Endometrial microvascular endothelial cells (primary cell): ENCODE measurements around the gene ZFYVE9. TPM values are rescaled to one million over a fixed set of nuclear protein-coding genes. Genes with fewer than 3 reads are reported as not detected.

Source experiments
- in situ Hi-C: cut with HindIII; loops from 2 replicates; pipeline ENCODE4 v1.10.0; 2017; ENCODE audit warnings: low sequenced_read_pairs, low pct_unique_long_range_greater_than_20kb; ENCODE audit errors: inconsistent ontology term
- total RNA-seq: library from RNA; depleted of rRNA; stranded (reverse); fragments of >200 nt; gene quantifications from one replicate; pipeline ENCODE4 v1.2.3, GENCODE V29; 2015; ENCODE audit errors: inconsistent ontology term

The ZFYVE9 gene
- total RNA-seq, 1 donor from 2014 or later: 19.6 TPM

GRCh38 chr1:52234708-52235107 is 92.8 kb downstream of the ZFYVE9 start:
- in situ Hi-C loops: no loop called here

GRCh38 chr1:52235646-52236045 is 93.8 kb downstream of the ZFYVE9 start:
- in situ Hi-C loops: no loop called here

- in situ Hi-C loops: no loop called here
Observed at GRCh38 chr1:52237430-52237829, 95.5 kb downstream of the ZFYVE9 start.

GRCh38 chr1:52238474-52238873 is 96.6 kb downstream of the ZFYVE9 start:
- in situ Hi-C loops: no loop called here

- in situ Hi-C loops: no loop called here
Observed at GRCh38 chr1:52238887-52239707, 97.2 kb downstream of the ZFYVE9 start.

- in situ Hi-C loops: no loop called here
Observed at GRCh38 chr1:52239708-52240001, 97.8 kb downstream of the ZFYVE9 start.

- in situ Hi-C loops: no loop called here
Observed at GRCh38 chr1:52240592-52241210, 98.8 kb downstream of the ZFYVE9 start.

GRCh38 chr1:52243221-52243987 is 101.5 kb downstream of the ZFYVE9 start:
- in situ Hi-C loops: no loop called here

GRCh38 chr1:52249831-52250230 is 107.9 kb downstream of the ZFYVE9 start:
- in situ Hi-C loops: no loop called here

- in situ Hi-C loops: no loop called here
Observed at GRCh38 chr1:52253421-52253820, 111.5 kb downstream of the ZFYVE9 start.

- in situ Hi-C loops: no loop called here
Observed at GRCh38 chr1:52259886-52260285, 118.0 kb downstream of the ZFYVE9 start.

GRCh38 chr1:52263153-52263910 is 121.4 kb downstream of the ZFYVE9 start:
- in situ Hi-C loops: no loop called here

- in situ Hi-C loops: no loop called here
Observed at GRCh38 chr1:52264530-52265115, 122.7 kb downstream of the ZFYVE9 start.

- in situ Hi-C loops: no loop called here
Observed at GRCh38 chr1:52266507-52266906, 124.6 kb downstream of the ZFYVE9 start.

GRCh38 chr1:52268372-52268771 is 126.5 kb downstream of the ZFYVE9 start:
- in situ Hi-C loops: no loop called here

- in situ Hi-C loops: no loop called here
Observed at GRCh38 chr1:52281518-52281917, 139.6 kb downstream of the ZFYVE9 start.

- in situ Hi-C loops: no loop called here
Observed at GRCh38 chr1:52288286-52288685, 146.4 kb downstream of the ZFYVE9 start.

- in situ Hi-C loops: no loop called here
Observed at GRCh38 chr1:52294580-52294979, 152.7 kb downstream of the ZFYVE9 start.

GRCh38 chr1:52296345-52296744 is 154.5 kb downstream of the ZFYVE9 start:
- in situ Hi-C loops: no loop called here
